CD4-positive, alpha-beta T cell treated with Interleukin-6 for 4 hours (primary cell): ENCODE results near the gene CNTD1.
"Not testable (repeated sequence)": the region's sequence is repeated elsewhere in the genome, so short reads cannot be mapped to it uniquely, and the experiment has no call there.

Source experiments
- DNase-seq: peaks from one replicate; pipeline ENCODE4 v3.0.0-alpha.2; 2020; ENCODE audit warnings: mixed read lengths

CNTD1 gene

DNA sequence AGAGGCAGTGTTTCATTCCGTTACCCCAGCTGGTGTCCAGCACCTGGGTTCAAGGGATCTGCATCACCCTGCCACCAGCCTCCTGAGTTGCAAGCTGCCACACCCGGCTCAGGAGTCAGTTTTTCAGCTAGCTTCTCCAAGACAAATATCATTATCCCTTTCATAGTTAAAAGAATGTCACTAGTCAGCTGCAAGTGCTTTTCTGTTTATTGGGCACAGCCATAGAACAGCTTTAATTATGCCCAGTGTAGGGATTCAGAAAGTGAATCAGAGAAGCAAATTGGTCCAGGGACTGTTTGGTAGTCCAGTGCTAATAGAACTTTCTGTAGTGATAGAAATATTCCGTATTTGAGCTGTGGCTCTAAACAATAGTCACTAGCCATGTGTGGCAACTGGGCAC lies 49.4 kb downstream of the CNTD1 start:
- no peak for DNase-seq

DNA sequence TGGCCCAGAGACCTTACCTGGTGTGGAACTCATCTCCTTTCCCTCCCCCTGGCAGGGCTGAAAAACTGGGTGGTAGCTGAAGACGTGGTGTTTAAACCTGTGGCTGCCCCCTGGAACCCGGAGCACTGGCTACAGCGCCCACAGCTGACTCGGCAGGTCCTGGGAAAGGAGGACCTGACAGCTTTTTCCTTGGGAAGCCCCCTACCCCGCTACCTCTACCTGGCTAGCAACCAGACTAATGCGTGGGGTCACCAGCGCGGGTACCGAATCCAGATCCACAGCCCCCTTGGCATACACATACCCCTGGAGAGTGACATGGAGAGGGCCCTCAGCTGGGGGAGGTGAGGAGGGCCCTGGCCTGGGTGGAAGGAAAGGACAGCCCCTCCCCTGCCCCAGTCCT lies 50.4 kb downstream of the CNTD1 start:
- no peak for DNase-seq

DNA sequence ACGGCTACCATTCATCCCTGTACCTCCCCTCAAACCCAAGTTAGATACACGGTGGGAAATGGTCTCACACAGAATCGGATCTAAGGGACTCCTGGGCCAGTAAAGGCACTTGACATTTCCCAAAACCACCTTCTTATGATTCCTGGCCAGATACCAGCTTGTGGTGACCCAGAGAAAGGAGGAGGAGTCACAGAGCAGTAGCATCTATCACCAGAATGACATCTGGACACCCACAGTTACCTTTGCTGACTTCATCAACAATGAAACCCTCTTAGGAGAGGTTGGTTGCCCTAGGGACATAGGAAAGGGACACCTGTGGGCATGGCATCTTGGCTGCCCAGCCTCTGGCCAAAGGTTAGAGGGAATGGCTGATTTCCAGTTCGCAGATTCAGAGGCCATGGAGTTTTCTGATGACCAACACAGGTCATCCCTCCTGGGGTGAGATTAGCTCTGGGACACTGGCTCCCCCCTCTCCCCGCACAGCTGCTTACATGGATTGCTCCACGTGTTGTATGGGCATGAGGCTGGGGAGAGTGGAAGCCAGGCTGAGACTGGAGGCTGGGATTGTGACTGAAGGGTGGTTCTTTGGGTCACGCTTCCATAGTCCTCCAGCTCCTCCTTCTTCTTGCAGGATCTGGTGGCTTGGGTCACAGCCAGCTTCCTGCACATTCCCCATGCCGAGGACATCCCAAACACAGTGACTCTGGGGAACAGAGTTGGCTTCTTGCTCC lies 51.0 kb downstream of the CNTD1 start:
- DNase-seq, result no peak

DNA sequence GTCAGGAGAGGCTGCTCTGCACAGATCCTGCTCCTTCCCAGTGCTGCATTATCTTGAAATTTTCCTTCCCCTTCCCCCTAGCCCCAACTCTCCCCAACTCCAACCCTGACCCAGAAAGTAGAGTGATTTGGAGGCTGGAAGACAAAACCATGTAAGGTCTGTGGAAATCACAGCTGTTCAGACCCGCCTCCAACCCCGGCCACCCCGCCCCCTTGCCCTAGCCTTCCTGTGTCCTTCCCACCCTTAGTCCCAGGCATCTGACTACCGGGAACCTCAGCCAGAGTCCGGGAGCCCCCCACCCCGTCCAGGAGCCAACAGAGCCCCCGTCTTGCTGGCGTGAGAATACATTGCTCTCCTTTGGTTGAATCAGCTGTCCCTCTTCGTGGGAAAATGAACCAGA lies 52.3 kb downstream of the CNTD1 start, which contains the start of gene AOC3:
AOC3 (plus strand) TSS at position 246 of the 400 bp plus-strand sequence; CDS start at position 391, 145 bp downstream.
- no peak for DNase-seq

DNA sequence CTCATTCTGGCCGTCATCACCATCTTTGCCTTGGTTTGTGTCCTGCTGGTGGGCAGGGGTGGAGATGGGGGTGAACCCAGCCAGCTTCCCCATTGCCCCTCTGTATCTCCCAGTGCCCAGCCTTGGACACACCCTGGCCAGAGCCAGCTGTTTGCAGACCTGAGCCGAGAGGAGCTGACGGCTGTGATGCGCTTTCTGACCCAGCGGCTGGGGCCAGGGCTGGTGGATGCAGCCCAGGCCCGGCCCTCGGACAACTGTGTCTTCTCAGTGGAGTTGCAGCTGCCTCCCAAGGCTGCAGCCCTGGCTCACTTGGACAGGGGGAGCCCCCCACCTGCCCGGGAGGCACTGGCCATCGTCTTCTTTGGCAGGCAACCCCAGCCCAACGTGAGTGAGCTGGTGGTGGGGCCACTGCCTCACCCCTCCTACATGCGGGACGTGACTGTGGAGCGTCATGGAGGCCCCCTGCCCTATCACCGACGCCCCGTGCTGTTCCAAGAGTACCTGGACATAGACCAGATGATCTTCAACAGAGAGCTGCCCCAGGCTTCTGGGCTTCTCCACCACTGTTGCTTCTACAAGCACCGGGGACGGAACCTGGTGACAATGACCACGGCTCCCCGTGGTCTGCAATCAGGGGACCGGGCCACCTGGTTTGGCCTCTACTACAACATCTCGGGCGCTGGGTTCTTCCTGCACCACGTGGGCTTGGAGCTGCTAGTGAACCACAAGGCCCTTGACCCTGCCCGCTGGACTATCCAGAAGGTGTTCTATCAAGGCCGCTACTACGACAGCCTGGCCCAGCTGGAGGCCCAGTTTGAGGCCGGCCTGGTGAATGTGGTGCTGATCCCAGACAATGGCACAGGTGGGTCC lies 52.9 kb downstream of the CNTD1 start:
- DNase-seq, result not testable (repeated sequence)

DNA sequence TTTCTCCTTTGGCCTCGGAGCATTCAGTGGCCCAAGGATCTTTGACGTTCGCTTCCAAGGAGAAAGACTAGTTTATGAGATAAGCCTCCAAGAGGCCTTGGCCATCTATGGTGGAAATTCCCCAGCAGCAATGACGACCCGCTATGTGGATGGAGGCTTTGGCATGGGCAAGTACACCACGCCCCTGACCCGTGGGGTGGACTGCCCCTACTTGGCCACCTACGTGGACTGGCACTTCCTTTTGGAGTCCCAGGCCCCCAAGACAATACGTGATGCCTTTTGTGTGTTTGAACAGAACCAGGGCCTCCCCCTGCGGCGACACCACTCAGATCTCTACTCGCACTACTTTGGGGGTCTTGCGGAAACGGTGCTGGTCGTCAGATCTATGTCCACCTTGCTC lies 53.7 kb downstream of the CNTD1 start:
- no peak for DNase-seq

DNA sequence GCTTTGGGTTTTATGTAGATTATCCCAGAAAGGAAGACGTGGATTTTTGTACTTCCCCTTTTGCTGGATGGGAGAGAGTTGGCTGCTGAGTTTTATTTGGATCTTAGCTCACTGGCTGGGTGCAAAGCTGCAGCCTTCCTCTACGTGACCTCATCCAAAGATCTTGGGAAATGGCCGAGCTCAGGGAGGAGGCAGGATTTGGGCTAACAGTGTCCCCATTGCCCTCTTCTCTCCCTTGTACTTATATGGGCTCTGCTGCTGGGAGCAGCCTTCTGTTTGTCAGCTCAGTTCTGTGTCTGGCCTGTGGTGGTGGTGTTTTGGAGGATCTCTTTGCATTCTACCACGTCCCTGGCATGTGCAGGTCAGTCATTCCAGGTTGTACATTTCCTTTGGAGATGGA lies 54.3 kb downstream of the CNTD1 start:
- DNase-seq, result no peak

DNA sequence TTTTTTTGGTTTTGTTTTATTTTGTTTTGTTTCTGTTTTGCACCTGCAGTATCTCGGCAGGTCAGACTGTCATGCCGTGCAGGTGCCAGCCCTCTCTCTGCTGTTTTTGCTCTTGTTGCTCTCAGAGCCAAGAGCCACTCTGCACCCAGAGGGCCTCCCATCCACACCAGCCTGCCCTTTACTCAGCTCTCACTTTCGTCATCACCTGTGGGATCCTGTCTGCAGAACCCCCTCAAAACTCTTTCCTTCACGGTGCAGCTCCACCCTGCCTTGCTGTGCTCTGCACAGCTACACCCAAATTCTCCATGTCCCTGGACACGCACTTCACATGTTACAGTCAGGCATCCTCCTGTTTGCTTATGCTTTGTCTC lies 54.9 kb downstream of the CNTD1 start:
- no peak for DNase-seq

DNA sequence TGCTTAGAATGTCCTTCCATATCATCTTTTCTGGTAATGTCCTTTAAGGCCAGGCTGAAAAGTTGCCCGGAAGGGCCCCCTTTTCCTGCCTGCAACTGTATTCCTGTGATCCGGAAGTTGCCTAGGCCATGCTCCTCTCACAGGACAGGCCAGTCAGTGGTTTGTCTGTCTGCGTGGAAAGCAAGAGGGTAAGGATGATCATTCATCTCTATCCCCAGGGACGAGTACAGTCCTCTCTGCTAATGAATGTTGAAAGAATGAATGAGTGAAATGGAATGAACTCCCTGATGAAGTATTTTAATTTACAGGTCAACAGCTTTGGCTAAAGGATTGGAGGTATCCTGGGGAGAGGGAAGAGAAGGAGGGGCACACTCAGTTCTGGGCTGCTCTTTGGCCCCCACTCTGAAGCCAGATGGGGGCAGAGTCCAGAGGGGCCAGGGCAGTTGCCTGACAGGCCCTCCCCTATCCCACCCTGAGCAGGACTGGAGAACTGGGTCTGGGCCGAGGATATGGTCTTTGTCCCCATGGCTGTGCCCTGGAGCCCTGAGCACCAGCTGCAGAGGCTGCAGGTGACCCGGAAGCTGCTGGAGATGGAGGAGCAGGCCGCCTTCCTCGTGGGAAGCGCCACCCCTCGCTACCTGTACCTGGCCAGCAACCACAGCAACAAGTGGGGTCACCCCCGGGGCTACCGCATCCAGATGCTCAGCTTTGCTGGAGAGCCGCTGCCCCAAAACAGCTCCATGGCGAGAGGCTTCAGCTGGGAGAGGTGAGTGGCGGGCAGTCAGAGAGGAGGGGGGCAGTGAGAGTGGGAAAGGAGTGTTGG lies 55.5 kb downstream of the CNTD1 start:
- no peak for DNase-seq

DNA sequence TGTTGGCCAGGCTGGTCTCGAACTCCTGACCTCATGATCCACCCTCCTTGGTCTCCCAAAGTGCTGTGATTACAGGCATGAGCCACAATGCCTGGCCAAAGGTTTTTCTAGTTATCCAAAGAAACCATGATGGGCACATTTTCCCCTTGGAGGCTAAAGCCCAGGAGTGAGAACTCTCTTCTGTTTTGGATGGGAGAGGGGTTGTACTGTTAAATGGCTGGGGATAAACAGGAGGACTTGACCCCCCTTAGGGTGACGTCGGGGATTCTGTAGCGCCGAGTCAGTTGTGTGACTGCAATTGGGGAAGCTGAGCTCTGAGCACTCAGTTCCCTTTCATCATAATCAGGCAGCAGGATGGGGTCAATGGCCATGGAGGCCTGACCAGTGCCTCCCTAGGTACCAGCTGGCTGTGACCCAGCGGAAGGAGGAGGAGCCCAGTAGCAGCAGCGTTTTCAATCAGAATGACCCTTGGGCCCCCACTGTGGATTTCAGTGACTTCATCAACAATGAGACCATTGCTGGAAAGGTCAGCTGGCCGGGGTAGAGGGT lies 56.5 kb downstream of the CNTD1 start:
- DNase-seq, result no peak

DNA sequence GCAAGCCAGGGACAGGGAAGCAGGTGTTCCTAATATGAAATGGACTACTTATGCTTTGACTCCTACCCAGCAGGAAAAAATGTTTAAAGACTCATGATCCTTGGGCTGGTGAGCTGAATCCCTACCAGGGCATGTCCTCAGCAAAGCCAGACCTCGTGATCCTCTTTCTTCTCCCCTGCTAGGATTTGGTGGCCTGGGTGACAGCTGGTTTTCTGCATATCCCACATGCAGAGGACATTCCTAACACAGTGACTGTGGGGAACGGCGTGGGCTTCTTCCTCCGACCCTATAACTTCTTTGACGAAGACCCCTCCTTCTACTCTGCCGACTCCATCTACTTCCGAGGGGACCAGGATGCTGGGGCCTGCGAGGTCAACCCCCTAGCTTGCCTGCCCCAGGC lies 57.4 kb downstream of the CNTD1 start:
- DNase-seq, result not testable (repeated sequence)

DNA sequence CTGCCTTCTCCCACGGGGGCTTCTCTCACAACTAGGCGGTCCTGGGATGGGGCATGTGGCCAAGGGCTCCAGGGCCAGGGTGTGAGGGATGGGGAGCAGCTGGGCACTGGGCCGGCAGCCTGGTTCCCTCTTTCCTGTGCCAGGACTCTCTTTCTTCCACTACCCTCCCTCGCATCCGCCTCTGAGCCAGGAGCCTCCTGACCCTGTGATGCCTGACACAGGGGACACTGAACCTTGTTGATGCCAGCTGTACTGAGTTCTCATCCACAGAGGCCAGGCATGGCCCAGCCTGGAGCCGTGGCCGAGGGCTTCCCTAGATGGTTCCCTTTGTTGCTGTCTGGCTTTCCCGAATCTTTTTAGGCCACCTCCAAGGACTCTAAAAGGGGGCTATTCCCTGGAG lies 57.9 kb downstream of the CNTD1 start:
- not testable (repeated sequence) for DNase-seq

DNA sequence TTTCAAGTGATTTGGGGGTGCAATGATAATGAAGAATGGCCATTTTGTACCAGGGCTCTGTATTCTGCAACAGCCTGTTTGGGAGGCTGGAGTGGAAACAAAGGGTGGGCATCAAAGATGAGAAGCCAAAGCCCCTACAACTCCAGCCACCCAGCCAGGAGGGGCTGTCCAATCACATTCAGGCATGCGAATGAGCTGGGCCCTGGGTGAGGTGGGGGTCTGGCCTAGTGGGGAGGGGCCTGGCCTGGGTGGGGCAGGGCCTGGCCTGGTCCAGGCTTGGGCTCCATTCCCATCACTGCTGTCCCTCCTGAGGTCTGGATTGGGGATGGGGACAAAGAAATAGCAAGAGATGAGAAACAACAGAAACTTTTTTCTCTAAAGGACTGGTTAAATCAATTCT lies 58.7 kb downstream of the CNTD1 start:
- no peak for DNase-seq
